H9 (cell line): ENCODE results near the gene ROR1. TPM values are rescaled to one million over a fixed set of nuclear protein-coding genes. Genes with fewer than 3 reads are reported as not detected.

Experiments used
- DNase-seq: peaks from one replicate; pipeline ENCODE4 v3.0.0-alpha.2; 2017
- H2AFZ ChIP-seq: one replicate; pipeline ENCODE4 v1.6.1; 2013; ENCODE audit warnings: mild to moderate bottlenecking, low read length, control low read depth, moderate library complexity
- H2AK5ac ChIP-seq: 2 replicates; pipeline ENCODE4 v1.6.1; 2013; ENCODE audit warnings: low read length, control low read depth, mixed read lengths; ENCODE audit not compliant: insufficient read length
- H2BK120ac ChIP-seq: one replicate; pipeline ENCODE4 v1.6.1; 2013; ENCODE audit warnings: low read depth, mild to moderate bottlenecking, low read length, control low read depth, inconsistent platforms; ENCODE audit not compliant: poor library complexity, severe bottlenecking
- H2BK12ac ChIP-seq: 2 replicates; pipeline ENCODE4 v1.6.1; 2013; ENCODE audit warnings: low read length, control low read depth, mixed read lengths, low read depth; ENCODE audit not compliant: insufficient read length
- H2BK15ac ChIP-seq: 2 replicates; pipeline ENCODE4 v1.6.1; 2013; ENCODE audit warnings: low read depth, low read length, control low read depth
- H2BK20ac ChIP-seq: one replicate; pipeline ENCODE4 v1.6.1; 2013; ENCODE audit warnings: low read depth, mild to moderate bottlenecking, low read length, control low read depth, inconsistent platforms; ENCODE audit not compliant: poor library complexity, severe bottlenecking
- H2BK5ac ChIP-seq: 2 replicates; pipeline ENCODE4 v1.6.1; 2013; ENCODE audit warnings: low read length, control low read depth, mixed read lengths; ENCODE audit not compliant: insufficient read length
- H3K14ac ChIP-seq: 2 replicates; pipeline ENCODE4 v1.6.1; 2013; ENCODE audit warnings: low read length, control low read depth; ENCODE audit not compliant: insufficient read depth
- H3K18ac ChIP-seq: 2 replicates; pipeline ENCODE4 v1.6.1; 2013; ENCODE audit warnings: low read depth, mild to moderate bottlenecking, mixed read lengths, low read length, control low read depth; ENCODE audit not compliant: insufficient read length
- H3K23ac ChIP-seq: 2 replicates; pipeline ENCODE4 v1.6.1; 2013; ENCODE audit warnings: low read length, control low read depth, mixed read lengths, low read depth; ENCODE audit not compliant: insufficient read length
- H3K23me2 ChIP-seq: 2 replicates; pipeline ENCODE4 v1.6.1; 2013; ENCODE audit warnings: low read depth, mild to moderate bottlenecking, mixed read lengths, low read length, control low read depth; ENCODE audit not compliant: insufficient read length, poor library complexity, severe bottlenecking
- H3K27ac ChIP-seq: 2 replicates; pipeline ENCODE4 v1.5.1; 2013; ENCODE audit warnings: low read length, control low read depth, mixed read lengths, low read depth; ENCODE audit not compliant: insufficient read length
- H3K27me3 ChIP-seq: 2 replicates; pipeline ENCODE4 v1.6.1; 2013; ENCODE audit warnings: low read length, control low read depth, inconsistent platforms; ENCODE audit not compliant: insufficient read depth
- H3K4ac ChIP-seq: 2 replicates; pipeline ENCODE4 v1.6.1; 2013; ENCODE audit warnings: low read depth, mild to moderate bottlenecking, control low read depth, inconsistent platforms, low read length, moderate library complexity
- H3K4me1 ChIP-seq: 2 replicates; pipeline ENCODE4 v1.6.1; 2013; ENCODE audit warnings: low read length, control low read depth, inconsistent platforms; ENCODE audit not compliant: insufficient read depth
- H3K4me2 ChIP-seq: 2 replicates; pipeline ENCODE4 v1.6.1; 2013; ENCODE audit warnings: low read length, control low read depth, mixed read lengths; ENCODE audit not compliant: insufficient read length, insufficient read depth
- H3K56ac ChIP-seq: 2 replicates; pipeline ENCODE4 v1.6.1; 2013; ENCODE audit warnings: low read depth, mild to moderate bottlenecking, mixed read lengths, low read length, control low read depth; ENCODE audit not compliant: insufficient read length
- H3K79me1 ChIP-seq: 2 replicates; pipeline ENCODE4 v1.6.1; 2013; ENCODE audit warnings: low read depth, mild to moderate bottlenecking, moderate library complexity, low read length, control low read depth, inconsistent platforms; ENCODE audit not compliant: insufficient read depth, poor library complexity, severe bottlenecking
- H3K79me2 ChIP-seq: 2 replicates; pipeline ENCODE4 v1.6.1; 2013; ENCODE audit warnings: low read length, control low read depth, inconsistent platforms; ENCODE audit not compliant: insufficient read depth
- H3K9ac ChIP-seq: 2 replicates; pipeline ENCODE4 v1.6.1; 2013; ENCODE audit warnings: low read length, control low read depth, mixed read lengths; ENCODE audit not compliant: insufficient read length; ENCODE audit errors: extremely low read depth
- H3K9me3 ChIP-seq: one replicate; pipeline ENCODE4 v1.6.1; 2013; ENCODE audit warnings: low read depth, low read length, inconsistent platforms; ENCODE audit not compliant: control insufficient read depth
- H3T11ph ChIP-seq: one replicate; pipeline ENCODE4 v1.6.1; 2013; ENCODE audit warnings: mild to moderate bottlenecking, low read length, control low read depth, inconsistent platforms
- H4K20me1 ChIP-seq: one replicate; pipeline ENCODE4 v1.6.1; 2013; ENCODE audit not compliant: control insufficient read depth, insufficient read length, insufficient read depth
- H4K5ac ChIP-seq: 2 replicates; pipeline ENCODE4 v1.6.1; 2013; ENCODE audit warnings: low read depth, mild to moderate bottlenecking, mixed read lengths, low read length, control low read depth; ENCODE audit not compliant: insufficient read length
- H4K8ac ChIP-seq: replicated peaks from 2 replicates; pipeline ENCODE4 v1.6.1; 2013; ENCODE audit warnings: low read length, control low read depth, mixed read lengths, low read depth; ENCODE audit not compliant: insufficient read length
- H4K91ac ChIP-seq: 2 replicates; pipeline ENCODE4 v1.6.1; 2013; ENCODE audit warnings: low read depth, mild to moderate bottlenecking, moderate library complexity, mixed read lengths, low read length, control low read depth; ENCODE audit not compliant: insufficient read length
- H3K27ac Mint-ChIP-seq, 3 experiments: 2 replicates in 2 of 3; 3 replicates in 1 of 3; pipeline ENCODE4 v1.8.0; 2020 to 2021; ENCODE audit warnings: mixed read lengths in 3 of 3, mild to moderate bottlenecking in 1 of 3, moderate library complexity in 1 of 3
- H3K27me3 Mint-ChIP-seq: 2 replicates; pipeline ENCODE4 v1.8.0; 2021; ENCODE audit warnings: low read depth, mild to moderate bottlenecking, moderate library complexity, mixed read lengths
- H3K36me3 Mint-ChIP-seq, 3 experiments: 2 replicates in 2 of 3; 3 replicates in 1 of 3; pipeline ENCODE4 v1.8.0; 2020 to 2021; ENCODE audit warnings: low read depth in 3 of 3, mixed read lengths in 3 of 3; ENCODE audit not compliant: insufficient read depth in 1 of 3
- H3K4me1 Mint-ChIP-seq, 2 experiments: 2 replicates each; pipeline ENCODE4 v1.8.0; 2020; ENCODE audit warnings: mixed read lengths in 2 of 2
- H3K4me3 Mint-ChIP-seq, 2 experiments: 2 replicates in 1 of 2; 3 replicates in 1 of 2; pipeline ENCODE4 v1.8.0; 2020 to 2021; ENCODE audit warnings: mild to moderate bottlenecking in 2 of 2, mixed read lengths in 2 of 2, moderate library complexity in 1 of 2
- H3K9me3 Mint-ChIP-seq, 2 experiments: 2 replicates in 1 of 2; 3 replicates in 1 of 2; pipeline ENCODE4 v1.8.0; 2020; ENCODE audit warnings: mild to moderate bottlenecking in 2 of 2, mixed read lengths in 2 of 2, moderate library complexity in 1 of 2
- CTCF ChIP-seq: fragments of 200-600 bp; sonication (generic); conservative IDR thresholded peaks from 3 replicates; pipeline ENCODE4 v1.8.0; 2021; ENCODE audit warnings: antibody characterized with exemption, mild to moderate bottlenecking
- WGBS: extraction: QIAGEN DNeasy Blood & Tissue Kit; methylation state at CpG from one replicate; pipeline ENCODE4 v1.1.7; 2013; ENCODE audit warnings: missing lambda C conversion rate, low lambda C conversion rate, mixed read lengths; ENCODE audit not compliant: insufficient read length; ENCODE audit errors: extremely low coverage; 5-methylcytosine and 5-hydroxymethylcytosine counted together
- total RNA-seq: library from RNA; stranded (reverse); gene quantifications from 2 replicates; pipeline ENCODE4 v1.2.1, GENCODE V29; 2021

The ROR1 gene
- total RNA-seq, 1 experiment from 2014 or later: 75.9 TPM

GRCh38 chr1:64200064-64200463 is 426.2 kb downstream of the ROR1 start:
- Histone ChIP-seq H3K27ac (no peak overlapping the region), H3K27me3 (no peaks in the 10 kb centered on the region), H3T11ph (no peak overlapping the region), H3K4ac (no peak overlapping the region), H3K23me2 (no peaks in the 10 kb centered on the region), H3K18ac (no peak overlapping the region), H4K20me1 (no peaks in the 10 kb centered on the region), H3K9me3 (no peaks in the 10 kb centered on the region), H2BK15ac (no peak overlapping the region), H2BK5ac (no peak overlapping the region), H4K8ac (no peak overlapping the region), H3K9ac (no peak overlapping the region), H3K14ac (no peak overlapping the region), H3K4me2 (no peak overlapping the region), H2BK20ac (no peak overlapping the region), H3K56ac (no peak overlapping the region), H3K4me1 (no peaks in the 10 kb centered on the region; the same call in 1 of the 2 replicates), H3K79me2 (no peaks in the 10 kb centered on the region), H2BK120ac (no peak overlapping the region), H2BK12ac (no peak overlapping the region), H4K91ac (no peak overlapping the region), H2AK5ac (no peak overlapping the region), H3K79me1 (no peaks in the 10 kb centered on the region), H4K5ac (no peak overlapping the region), H2AFZ (no peak overlapping the region), H3K23ac (no peak overlapping the region)
- H3K9me3 Mint-ChIP-seq: peaks cover 11 to 13% of the 10 kb centered on the region in 2 experiments
- WGBS: no CpG with 5 or more reads among the region's 1 CpG
- H3K4me1 Mint-ChIP-seq: peaks cover 10 to 15% of the 10 kb centered on the region in 2 experiments
- no peak overlapping the region for H3K4me3 Mint-ChIP-seq
- H3K27ac Mint-ChIP-seq: no peak overlapping the region
- DNase-seq: no peak
- H3K36me3 Mint-ChIP-seq: peaks cover 3 to 5% (median 4%) of the 10 kb centered on the region in 3 experiments; a peak in 6 of 7 replicates
- TF ChIP-seq CTCF: no peak
- peaks cover 3% of the 10 kb centered on the region for H3K27me3 Mint-ChIP-seq
